Endothelial cell of umbilical vein (primary cell): ENCODE results near the gene PPP1R13L. TPM values are rescaled to one million over a fixed set of nuclear protein-coding genes. Genes with fewer than 3 reads are reported as not detected.

Experiments used
- BruUV-seq: library from RNA; stranded (reverse); fragments of 400-500 nt; replicated peaks from 2 replicates; lab custom pipeline; 2021; lab: Mats Ljungman, UMichigan
- CTCF ChIA-PET: fragments of 300-600, 350-600 bp; sonication (Branson Sonifier 250); formaldehyde crosslinking; loops from one replicate; lab custom pipeline; 2021; ENCODE audit warnings: antibody characterized with exemption, inconsistent platforms; lab: Charles Lee
- POLR2A ChIA-PET: fragments of 300-600, 350-600 bp; sonication (Branson Sonifier 250); formaldehyde crosslinking; loops from one replicate; lab custom pipeline; 2021; ENCODE audit warnings: antibody characterized with exemption, inconsistent platforms; lab: Charles Lee
- DNase-seq: peaks from one replicate; pipeline ENCODE4 v3.0.0-alpha.2; 2011; ENCODE audit warnings: low read depth, low spot score
- FAIRE-seq: peaks from 2 replicates; lab custom pipeline; 2011; peaks lifted over from hg19 to GRCh38; lab: Jason Lieb, UNC
- H2AFZ ChIP-seq: 2 replicates; pipeline ENCODE4 v1.6.0; 2012; ENCODE audit warnings: low read depth, low read length, control low read depth, inconsistent platforms
- H3K27ac ChIP-seq: 2 replicates; pipeline ENCODE4 v1.5.1; 2011; ENCODE audit warnings: low read depth, mild to moderate bottlenecking, control low read depth, low read length, moderate library complexity; ENCODE audit not compliant: insufficient read depth
- H3K27me3 ChIP-seq, 2 experiments: 2 replicates each; pipeline versions ENCODE4 v1.6.0 to v1.6.1; 2011; ENCODE audit warnings: low read length in 2 of 2, mixed read lengths in 1 of 2; ENCODE audit not compliant: control insufficient read depth in 2 of 2, insufficient read depth in 2 of 2
- H3K36me3 ChIP-seq, 2 experiments: 2 replicates in 1 of 2; 3 replicates in 1 of 2; pipeline ENCODE4 v1.5.1; 2011; ENCODE audit warnings: low read length in 2 of 2, mild to moderate bottlenecking in 1 of 2, moderate library complexity in 1 of 2; ENCODE audit not compliant: control insufficient read depth in 2 of 2, insufficient read depth in 2 of 2; ENCODE audit errors: extremely low read depth in 1 of 2
- H3K4me1 ChIP-seq: 3 replicates; pipeline ENCODE4 v1.5.1; 2011; ENCODE audit warnings: mild to moderate bottlenecking, low read length; ENCODE audit not compliant: control insufficient read depth, insufficient read depth; ENCODE audit errors: extremely low read depth
- H3K4me2 ChIP-seq: 2 replicates; pipeline ENCODE4 v1.6.1; 2011; ENCODE audit warnings: low read length, control low read depth, mixed read lengths; ENCODE audit not compliant: insufficient read depth
- H3K4me3 ChIP-seq, 3 experiments: fragments of 200-600 bp in 1 of 3; sonication (generic), shearing (Covaris generic) in 1 of 3; replicated peaks in 1 of 3; 2 replicates each; pipeline ENCODE4 v1.5.1; 2011 to 2016; ENCODE audit warnings: control low read depth in 3 of 3, low read length in 3 of 3, mild to moderate bottlenecking in 2 of 3, inconsistent platforms in 1 of 3, low read depth in 1 of 3, moderate library complexity in 1 of 3; ENCODE audit not compliant: insufficient read depth in 1 of 3
- H3K79me2 ChIP-seq: 2 replicates; pipeline ENCODE4 v1.6.0; 2012; ENCODE audit warnings: low read length, inconsistent platforms; ENCODE audit not compliant: control insufficient read depth, insufficient read depth
- H3K9ac ChIP-seq: replicated peaks from 2 replicates; pipeline ENCODE3; 2011; ENCODE audit warnings: low read length, control low read depth; ENCODE audit not compliant: insufficient read depth; ENCODE audit errors: extremely low read depth
- H3K9me1 ChIP-seq: replicated peaks from 3 replicates; pipeline ENCODE4 v1.6.0; 2011; ENCODE audit warnings: mild to moderate bottlenecking, low read length; ENCODE audit not compliant: control insufficient read depth, insufficient read depth; ENCODE audit errors: extremely low read depth
- H3K9me3 ChIP-seq: replicated peaks from 2 replicates; pipeline ENCODE4 v1.5.1; 2012; ENCODE audit warnings: low read length, inconsistent platforms; ENCODE audit not compliant: control insufficient read depth, insufficient read depth
- H4K20me1 ChIP-seq: replicated peaks from 2 replicates; pipeline ENCODE3; 2011; ENCODE audit warnings: mild to moderate bottlenecking, low read length; ENCODE audit not compliant: control insufficient read depth, insufficient read depth; ENCODE audit errors: extremely low read depth
- CTCF ChIP-seq, 2 donors: IDR thresholded peaks; 1 replicate in 1 of 2; 2 replicates in 1 of 2; pipeline ENCODE4 v1.5.1; 2011; ENCODE audit warnings: low read length in 2 of 2, mild to moderate bottlenecking in 2 of 2, moderate library complexity in 2 of 2, control low read depth in 1 of 2, inconsistent platforms in 1 of 2, low read depth in 1 of 2; ENCODE audit not compliant: insufficient read depth in 1 of 2; ENCODE audit errors: extremely low read depth in 1 of 2
- EZH2 ChIP-seq: IDR thresholded peaks from 2 replicates; pipeline ENCODE4 v1.6.1; 2012; ENCODE audit warnings: borderline replicate concordance, low read depth, mild to moderate bottlenecking, moderate library complexity, low read length, inconsistent platforms; ENCODE audit not compliant: severe bottlenecking
- FOS ChIP-seq: IDR thresholded peaks from 2 replicates; pipeline ENCODE4 v1.6.1; 2011; ENCODE audit warnings: mild to moderate bottlenecking, low read length, moderate library complexity, borderline replicate concordance; ENCODE audit not compliant: insufficient read depth
- GATA2 ChIP-seq: IDR thresholded peaks from 2 replicates; pipeline ENCODE4 v1.7.0; 2011; ENCODE audit warnings: low read depth, mild to moderate bottlenecking, moderate library complexity, mixed read lengths, low read length; ENCODE audit not compliant: insufficient read length, insufficient read depth
- JUN ChIP-seq: IDR thresholded peaks from 2 replicates; pipeline ENCODE4 v1.6.1; 2011; ENCODE audit warnings: borderline replicate concordance, low read depth; ENCODE audit not compliant: insufficient read length, insufficient read depth
- MYC ChIP-seq: IDR thresholded peaks from one replicate; pipeline ENCODE4 v1.6.1; 2011; ENCODE audit warnings: mild to moderate bottlenecking, low read depth, low read length
- POLR2A ChIP-seq: IDR thresholded peaks from 2 replicates; pipeline ENCODE4 v1.6.1; 2012; ENCODE audit warnings: low read depth, mild to moderate bottlenecking, control low read depth, low read length
- POLR2AphosphoS5 ChIP-seq: IDR thresholded peaks from 2 replicates; pipeline ENCODE4 v1.6.1; 2012; ENCODE audit warnings: low read depth, mild to moderate bottlenecking, control low read depth, low read length, moderate library complexity; ENCODE audit not compliant: insufficient read depth
- dilution Hi-C: fragments of 300-500 bp; cut with MboI; formaldehyde crosslinking; loops from one replicate; pipeline ENCODE4 v1.15.0; 2019; ENCODE audit warnings: low sequenced_read_pairs; ENCODE audit not compliant: extremely low pct_ligation_motif_present
- intact Hi-C: fragments of 100-400 bp; cut with micrococcal nuclease; formaldehyde crosslinking; loops from one replicate; pipeline ENCODE4 v1.10.0; 2022
- polyA plus RNA-seq, 4 experiments: library from polyadenylated mRNA; depleted of rRNA in 3 of 4; stranded (reverse) in 3 of 4; unstranded in 1 of 4; fragments of >200 nt; gene quantifications; 2 replicates each; pipeline versions ENCODE4 v1.2.1 to v1.2.3, GENCODE V29; 2011 to 2012; ENCODE audit warnings: missing spikeins in 1 of 4
- total RNA-seq: library from RNA; stranded (reverse); gene quantifications from 2 replicates; pipeline ENCODE4 v1.2.3, GENCODE V29; 2021
- TF ChIP-seq, protein P1 (sequence below): IDR thresholded peaks from 2 replicates; pipeline ENCODE4 v1.6.1; 2011; ENCODE audit not compliant: insufficient read depth, insufficient read length

PPP1R13L gene
- total and polyA plus RNA-seq, 2 donors (not counting 3 experiments of a cell fraction or from before 2014, with no cell fraction given): 28.5 to 77.4 TPM

GRCh38 chr19:45407091-45407375, 2.2 kb upstream of the PPP1R13L start:
- H3K4me3 ChIP-seq: peak overlapping the region; percentile 63 to 83 (median 81)
- H3K9ac ChIP-seq: peak overlapping the region; percentile 82
- H3K27me3 ChIP-seq: no peaks in the 10 kb centered on the region
- peak overlapping the region; percentile 56 for H3K4me2 ChIP-seq
- H3K36me3 ChIP-seq: no peaks in the 10 kb centered on the region
- no peaks in the 10 kb centered on the region for H3K9me1 ChIP-seq
- H3K79me2 ChIP-seq: peaks cover 51% of the 10 kb centered on the region
- POLR2A ChIA-PET: no interaction called here
- H2AFZ ChIP-seq: no peak overlapping the region
- no peaks in the 10 kb centered on the region for H3K9me3 ChIP-seq
- no peak for DNase-seq
- no peaks in the 10 kb centered on the region for H4K20me1 ChIP-seq
- dilution Hi-C loops (no loop called here), intact Hi-C loops (no loop called here)
- H3K27ac ChIP-seq: no peak overlapping the region
- BruUV-seq: no TSS peak
- H3K4me1 ChIP-seq: peaks cover 25% of the 10 kb centered on the region
- TF ChIP-seq POLR2A (peak; percentile 34), CTCF (IDR thresholded peaks at IDR 0.05; ENCODE audit: extremely low read depth in 1 of 2, insufficient read depth in 1 of 2, low read depth in 1 of 2, low read length in 2 of 2) (no peak), GATA2 (no peak), JUN (no peak), POLR2AphosphoS5 (peak; percentile 28), FOS (peak; percentile 49), EZH2 (no peak), MYC (no peak)
- TF ChIP-seq, protein P1, sequence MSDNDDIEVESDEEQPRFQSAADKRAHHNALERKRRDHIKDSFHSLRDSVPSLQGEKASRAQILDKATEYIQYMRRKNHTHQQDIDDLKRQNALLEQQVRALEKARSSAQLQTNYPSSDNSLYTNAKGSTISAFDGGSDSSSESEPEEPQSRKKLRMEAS: no peak
- CTCF ChIA-PET: interaction anchor here (1.5 to 2.1 kb wide), 2 partner anchors 33 to 72 kb away, joined by 6 to 10 read pairs; no protein-coding TSS in a partner anchor
- FAIRE-seq: peak; percentile 73
